ENCODE measurements around the gene ARHGEF16.

DNA sequence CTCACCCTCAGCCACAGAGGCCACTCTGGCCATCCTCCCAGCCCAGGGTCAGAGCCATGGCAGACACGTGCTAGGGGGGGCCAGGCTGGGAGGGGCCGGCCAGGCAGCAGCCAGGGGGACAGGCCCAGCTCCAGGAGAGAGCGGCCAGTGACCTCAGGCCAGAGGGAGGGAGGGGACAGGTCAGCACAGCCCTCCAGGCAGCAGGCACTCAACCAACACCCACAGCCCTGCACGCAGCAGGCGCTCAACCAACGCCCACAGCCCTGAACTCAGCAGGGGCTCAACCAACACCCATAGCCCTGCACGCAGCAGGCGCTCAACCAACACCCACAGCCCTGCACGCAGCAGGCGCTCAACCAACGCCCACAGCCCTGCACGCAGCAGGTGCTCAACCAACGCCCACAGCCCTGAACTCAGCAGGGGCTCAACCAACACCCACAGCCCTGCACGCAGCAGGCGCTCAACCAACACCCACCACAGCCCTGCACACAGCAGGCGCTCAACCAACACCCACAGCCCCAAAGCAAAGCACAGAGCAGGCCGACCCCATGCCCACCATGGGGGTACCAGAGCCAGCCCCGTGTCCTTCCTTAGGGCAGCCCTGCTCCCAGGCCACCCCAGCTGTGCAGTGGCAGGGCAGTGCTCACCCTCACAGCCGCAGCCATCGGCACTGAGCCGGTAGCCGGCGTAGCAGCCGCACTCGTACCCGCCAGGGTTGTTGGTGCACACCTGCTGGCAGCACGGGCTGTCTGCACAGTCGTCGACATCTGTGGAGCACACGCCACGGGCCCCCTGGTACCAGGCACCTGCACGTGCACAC, 55.9 kb downstream of the ARHGEF16 start:
- TF ChIP-seq, protein P1, sequence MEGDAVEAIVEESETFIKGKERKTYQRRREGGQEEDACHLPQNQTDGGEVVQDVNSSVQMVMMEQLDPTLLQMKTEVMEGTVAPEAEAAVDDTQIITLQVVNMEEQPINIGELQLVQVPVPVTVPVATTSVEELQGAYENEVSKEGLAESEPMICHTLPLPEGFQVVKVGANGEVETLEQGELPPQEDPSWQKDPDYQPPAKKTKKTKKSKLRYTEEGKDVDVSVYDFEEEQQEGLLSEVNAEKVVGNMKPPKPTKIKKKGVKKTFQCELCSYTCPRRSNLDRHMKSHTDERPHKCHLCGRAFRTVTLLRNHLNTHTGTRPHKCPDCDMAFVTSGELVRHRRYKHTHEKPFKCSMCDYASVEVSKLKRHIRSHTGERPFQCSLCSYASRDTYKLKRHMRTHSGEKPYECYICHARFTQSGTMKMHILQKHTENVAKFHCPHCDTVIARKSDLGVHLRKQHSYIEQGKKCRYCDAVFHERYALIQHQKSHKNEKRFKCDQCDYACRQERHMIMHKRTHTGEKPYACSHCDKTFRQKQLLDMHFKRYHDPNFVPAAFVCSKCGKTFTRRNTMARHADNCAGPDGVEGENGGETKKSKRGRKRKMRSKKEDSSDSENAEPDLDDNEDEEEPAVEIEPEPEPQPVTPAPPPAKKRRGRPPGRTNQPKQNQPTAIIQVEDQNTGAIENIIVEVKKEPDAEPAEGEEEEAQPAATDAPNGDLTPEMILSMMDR (IDR thresholded peaks at IDR 0.05) = no peak
- no peak for TF ChIP-seq ZFX (IDR thresholded peaks at IDR 0.05; ENCODE audit: borderline replicate concordance)
